ENCODE data around the gene CCER1.

GRCh38 chr12:90999966-91000365, 45.0 kb upstream of the CCER1 start:
- TF ChIP-seq, protein P1, sequence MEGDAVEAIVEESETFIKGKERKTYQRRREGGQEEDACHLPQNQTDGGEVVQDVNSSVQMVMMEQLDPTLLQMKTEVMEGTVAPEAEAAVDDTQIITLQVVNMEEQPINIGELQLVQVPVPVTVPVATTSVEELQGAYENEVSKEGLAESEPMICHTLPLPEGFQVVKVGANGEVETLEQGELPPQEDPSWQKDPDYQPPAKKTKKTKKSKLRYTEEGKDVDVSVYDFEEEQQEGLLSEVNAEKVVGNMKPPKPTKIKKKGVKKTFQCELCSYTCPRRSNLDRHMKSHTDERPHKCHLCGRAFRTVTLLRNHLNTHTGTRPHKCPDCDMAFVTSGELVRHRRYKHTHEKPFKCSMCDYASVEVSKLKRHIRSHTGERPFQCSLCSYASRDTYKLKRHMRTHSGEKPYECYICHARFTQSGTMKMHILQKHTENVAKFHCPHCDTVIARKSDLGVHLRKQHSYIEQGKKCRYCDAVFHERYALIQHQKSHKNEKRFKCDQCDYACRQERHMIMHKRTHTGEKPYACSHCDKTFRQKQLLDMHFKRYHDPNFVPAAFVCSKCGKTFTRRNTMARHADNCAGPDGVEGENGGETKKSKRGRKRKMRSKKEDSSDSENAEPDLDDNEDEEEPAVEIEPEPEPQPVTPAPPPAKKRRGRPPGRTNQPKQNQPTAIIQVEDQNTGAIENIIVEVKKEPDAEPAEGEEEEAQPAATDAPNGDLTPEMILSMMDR (IDR thresholded peaks at IDR 0.05), result no peak
- no peak for TF ChIP-seq POLR2AphosphoS5 (IDR thresholded peaks at IDR 0.05)
- TF ChIP-seq POLR2A (IDR thresholded peaks at IDR 0.05), result no peak
- no peak for TF ChIP-seq EP300 (IDR thresholded peaks at IDR 0.05)
